ENCODE measurements around the gene NCKAP5.

Gene NCKAP5

DNA sequence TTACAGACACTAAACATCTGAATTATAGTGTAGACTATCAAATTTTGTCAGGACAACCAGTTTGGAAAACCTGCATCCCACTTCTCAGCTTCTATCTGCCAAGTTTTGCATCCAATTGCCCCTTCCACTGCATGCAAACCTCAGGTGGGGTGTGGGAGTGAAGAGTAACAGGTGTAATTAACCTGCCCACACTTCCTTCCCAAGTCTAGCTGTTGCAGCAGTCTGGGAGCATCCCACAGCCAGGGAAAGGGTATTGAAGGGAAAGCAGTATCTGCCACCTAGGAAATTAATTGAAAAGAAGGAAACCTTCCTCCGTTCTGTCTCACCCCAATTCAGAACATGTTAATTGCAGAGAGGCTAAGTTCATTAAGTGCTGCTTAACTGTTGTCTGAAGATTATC lies 189.9 kb downstream of the NCKAP5 start:
- Histone ChIP-seq H3K27ac (ENCODE audit: low read depth, low read length, poor library complexity, severe bottlenecking) (no peak overlapping the region), H2AFZ (ENCODE audit: low read length) (no peak overlapping the region)
- TF ChIP-seq EZH2 (IDR thresholded peaks at IDR 0.05; ENCODE audit: borderline replicate concordance, low read length): no peak
- TF ChIP-seq, protein P1, sequence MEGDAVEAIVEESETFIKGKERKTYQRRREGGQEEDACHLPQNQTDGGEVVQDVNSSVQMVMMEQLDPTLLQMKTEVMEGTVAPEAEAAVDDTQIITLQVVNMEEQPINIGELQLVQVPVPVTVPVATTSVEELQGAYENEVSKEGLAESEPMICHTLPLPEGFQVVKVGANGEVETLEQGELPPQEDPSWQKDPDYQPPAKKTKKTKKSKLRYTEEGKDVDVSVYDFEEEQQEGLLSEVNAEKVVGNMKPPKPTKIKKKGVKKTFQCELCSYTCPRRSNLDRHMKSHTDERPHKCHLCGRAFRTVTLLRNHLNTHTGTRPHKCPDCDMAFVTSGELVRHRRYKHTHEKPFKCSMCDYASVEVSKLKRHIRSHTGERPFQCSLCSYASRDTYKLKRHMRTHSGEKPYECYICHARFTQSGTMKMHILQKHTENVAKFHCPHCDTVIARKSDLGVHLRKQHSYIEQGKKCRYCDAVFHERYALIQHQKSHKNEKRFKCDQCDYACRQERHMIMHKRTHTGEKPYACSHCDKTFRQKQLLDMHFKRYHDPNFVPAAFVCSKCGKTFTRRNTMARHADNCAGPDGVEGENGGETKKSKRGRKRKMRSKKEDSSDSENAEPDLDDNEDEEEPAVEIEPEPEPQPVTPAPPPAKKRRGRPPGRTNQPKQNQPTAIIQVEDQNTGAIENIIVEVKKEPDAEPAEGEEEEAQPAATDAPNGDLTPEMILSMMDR (IDR thresholded peaks at IDR 0.05; ENCODE audit: low read length): no peak

DNA sequence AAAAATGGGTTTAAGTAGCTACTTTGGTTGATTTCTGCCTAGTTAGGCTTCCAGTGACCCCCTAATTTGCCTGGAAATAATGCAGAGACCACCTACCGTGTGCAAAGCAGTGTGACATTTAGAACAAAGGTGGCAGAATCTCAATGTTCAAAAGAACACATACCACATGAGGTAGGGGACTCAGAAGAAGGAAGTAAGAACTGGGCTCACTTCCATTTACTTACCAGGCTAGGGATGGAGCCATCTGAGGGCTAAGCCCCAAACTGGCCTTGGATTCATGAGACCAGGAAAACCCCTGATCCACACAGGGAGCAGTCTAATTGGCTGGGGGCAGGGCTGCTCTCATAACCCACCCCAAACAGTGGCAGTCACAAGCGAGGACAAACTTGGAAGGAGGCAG lies 190.7 kb downstream of the NCKAP5 start:
- Histone ChIP-seq H3K9ac (ENCODE audit: low read length) (no peak overlapping the region), H4K20me1 (ENCODE audit: insufficient read depth, low read length) (no peaks in the 10 kb centered on the region), H3K4me1 (ENCODE audit: insufficient read depth, low read length, severe bottlenecking) (no peaks in the 10 kb centered on the region), H3K36me3 (ENCODE audit: insufficient read depth, low read length) (no peaks in the 10 kb centered on the region), H3K4me2 (ENCODE audit: low read length) (no peak overlapping the region), H3F3A (ENCODE audit: insufficient read depth, low read length) (no peaks in the 10 kb centered on the region), H3K79me2 (ENCODE audit: insufficient read depth, low read length) (no peaks in the 10 kb centered on the region), H3K9me3 (ENCODE audit: low read length) (no peaks in the 10 kb centered on the region), H3K27ac (ENCODE audit: low read depth, low read length, poor library complexity, severe bottlenecking) (no peak overlapping the region), H3K9me2 (ENCODE audit: low read depth, low read length) (no peaks in the 10 kb centered on the region), H2AFZ (ENCODE audit: low read length) (no peak overlapping the region), H3K4me3 (ENCODE audit: low read depth, low read length, poor library complexity, severe bottlenecking) (no peak overlapping the region), H3K27me3 (ENCODE audit: insufficient read depth, low read length) (no peaks in the 10 kb centered on the region)
- no peak for TF ChIP-seq EZH2 (IDR thresholded peaks at IDR 0.05; ENCODE audit: borderline replicate concordance, low read length)
- TF ChIP-seq, protein P1 (IDR thresholded peaks at IDR 0.05; ENCODE audit: low read length): no peak

More for the DNA sequence above, 189.9 kb downstream of the NCKAP5 start:
- no peaks in the 10 kb centered on the region for H3K9me2 ChIP-seq (ENCODE audit: low read depth, low read length)
- no peaks in the 10 kb centered on the region for H3K79me2 ChIP-seq (ENCODE audit: insufficient read depth, low read length)
- no peaks in the 10 kb centered on the region for H4K20me1 ChIP-seq (ENCODE audit: insufficient read depth, low read length)
- H3K4me1 ChIP-seq (ENCODE audit: insufficient read depth, low read length, severe bottlenecking): no peaks in the 10 kb centered on the region
- no peaks in the 10 kb centered on the region for H3K27me3 ChIP-seq (ENCODE audit: insufficient read depth, low read length)
- no peak overlapping the region for H3K9ac ChIP-seq (ENCODE audit: low read length)
- no peak overlapping the region for H3K4me2 ChIP-seq (ENCODE audit: low read length)
- H3K4me3 ChIP-seq (ENCODE audit: low read depth, low read length, poor library complexity, severe bottlenecking): no peak overlapping the region
- H3K36me3 ChIP-seq (ENCODE audit: insufficient read depth, low read length): no peaks in the 10 kb centered on the region
- H3F3A ChIP-seq (ENCODE audit: insufficient read depth, low read length): no peaks in the 10 kb centered on the region
- no peaks in the 10 kb centered on the region for H3K9me3 ChIP-seq (ENCODE audit: low read length)

DNA sequence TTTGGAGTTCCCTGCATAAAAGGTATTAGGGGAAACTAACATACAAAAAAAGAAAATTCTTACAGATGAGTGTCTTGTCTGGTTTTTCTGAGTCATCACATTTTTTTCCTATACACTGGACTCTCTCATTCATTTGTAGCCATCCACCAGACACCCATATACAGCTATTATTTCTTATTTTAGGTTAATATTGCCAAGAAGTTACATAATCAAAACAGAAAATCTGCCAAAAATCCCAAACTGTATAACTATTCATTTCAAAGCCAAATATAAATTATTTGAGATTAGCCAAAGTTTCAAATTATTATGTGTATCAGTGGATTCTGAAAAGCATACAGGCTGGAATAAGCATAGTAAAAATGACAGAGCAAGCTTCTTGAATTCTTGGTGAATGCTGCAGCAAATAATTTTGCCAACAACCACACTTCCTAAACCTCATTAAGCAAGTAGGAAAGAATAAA lies 191.2 kb downstream of the NCKAP5 start:
- Histone ChIP-seq H3K27ac (ENCODE audit: low read depth, low read length, poor library complexity, severe bottlenecking) (no peak overlapping the region), H3K27me3 (ENCODE audit: insufficient read depth, low read length) (no peaks in the 10 kb centered on the region), H3K9ac (ENCODE audit: low read length) (no peak overlapping the region)

More for the DNA sequence above, 191.2 kb downstream of the NCKAP5 start:
- no peaks in the 10 kb centered on the region for H3K79me2 ChIP-seq (ENCODE audit: insufficient read depth, low read length)
- no peak overlapping the region for H3K4me2 ChIP-seq (ENCODE audit: low read length)
- no peaks in the 10 kb centered on the region for H3K36me3 ChIP-seq (ENCODE audit: insufficient read depth, low read length)
- H3K4me1 ChIP-seq (ENCODE audit: insufficient read depth, low read length, severe bottlenecking): no peaks in the 10 kb centered on the region
- H3K9me3 ChIP-seq (ENCODE audit: low read length): no peaks in the 10 kb centered on the region
- H2AFZ ChIP-seq (ENCODE audit: low read length): no peak overlapping the region
- H3K9me2 ChIP-seq (ENCODE audit: low read depth, low read length): no peaks in the 10 kb centered on the region
- no peaks in the 10 kb centered on the region for H4K20me1 ChIP-seq (ENCODE audit: insufficient read depth, low read length)
- H3F3A ChIP-seq (ENCODE audit: insufficient read depth, low read length): no peaks in the 10 kb centered on the region
- TF ChIP-seq, protein P1 (IDR thresholded peaks at IDR 0.05; ENCODE audit: low read length): no peak
- TF ChIP-seq EZH2 (IDR thresholded peaks at IDR 0.05; ENCODE audit: borderline replicate concordance, low read length): no peak
- H3K4me3 ChIP-seq (ENCODE audit: low read depth, low read length, poor library complexity, severe bottlenecking): no peak overlapping the region
